WI38 (cell line): Measurements from ENCODE around the gene FKBP8.

Experiments used
- H3K4me3 ChIP-seq: 2 replicates; pipeline ENCODE4 v1.5.1; 2011; ENCODE audit warnings: low read depth, mild to moderate bottlenecking, control low read depth, low read length
- CTCF ChIP-seq: IDR thresholded peaks from 2 replicates; pipeline ENCODE4 v1.5.1; 2012; ENCODE audit warnings: low read depth, mild to moderate bottlenecking, control low read depth, low read length

FKBP8 gene

GRCh38 chr19:18496980-18497256 lies 46.5 kb downstream of the FKBP8 start:
- no peak overlapping the region for H3K4me3 ChIP-seq
- no peak for TF ChIP-seq CTCF

GRCh38 chr19:18496167-18496979 lies 47.0 kb downstream of the FKBP8 start:
- H3K4me3 ChIP-seq, result no peak overlapping the region
- TF ChIP-seq CTCF, result no peak

- no peak overlapping the region for H3K4me3 ChIP-seq
- TF ChIP-seq CTCF, result no peak
These were observed 48.0 kb downstream of the FKBP8 start for GRCh38 chr19:18495204-18495911.

GRCh38 chr19:18494267-18494607 lies 49.1 kb downstream of the FKBP8 start:
- no peak for TF ChIP-seq CTCF
- H3K4me3 ChIP-seq, result no peak overlapping the region

- no peak overlapping the region for H3K4me3 ChIP-seq
- TF ChIP-seq CTCF, result no peak
These were observed 49.7 kb downstream of the FKBP8 start for GRCh38 chr19:18493440-18494266.

- no peak overlapping the region for H3K4me3 ChIP-seq
- no peak for TF ChIP-seq CTCF
These were observed 51.1 kb downstream of the FKBP8 start for GRCh38 chr19:18491995-18492953.
